ENCODE results near the gene SPOCD1.

DNA sequence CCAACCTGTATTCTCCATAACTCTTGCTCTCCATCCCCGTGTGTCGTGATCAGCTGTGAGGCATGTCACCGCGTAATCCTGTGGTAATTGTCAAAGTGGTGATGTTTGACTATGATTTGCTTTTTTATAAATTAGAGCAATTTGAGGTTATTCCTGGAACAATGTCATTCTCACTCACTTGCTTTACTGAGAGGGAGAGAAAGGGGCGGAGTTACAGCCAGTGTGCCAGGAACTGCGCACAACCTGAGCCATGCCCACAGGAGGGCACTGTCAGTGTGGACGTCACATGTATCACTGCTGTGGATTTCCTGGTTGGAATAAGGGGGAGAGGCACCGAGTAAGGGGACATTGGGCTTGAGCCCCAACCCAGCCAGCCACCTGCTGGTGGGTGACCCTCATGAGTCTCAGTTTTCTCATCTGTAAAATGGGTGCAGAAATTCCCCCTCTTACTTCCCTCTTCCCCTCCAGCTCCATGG lies 58.6 kb downstream of the SPOCD1 start:
- TF ChIP-seq, protein P1, sequence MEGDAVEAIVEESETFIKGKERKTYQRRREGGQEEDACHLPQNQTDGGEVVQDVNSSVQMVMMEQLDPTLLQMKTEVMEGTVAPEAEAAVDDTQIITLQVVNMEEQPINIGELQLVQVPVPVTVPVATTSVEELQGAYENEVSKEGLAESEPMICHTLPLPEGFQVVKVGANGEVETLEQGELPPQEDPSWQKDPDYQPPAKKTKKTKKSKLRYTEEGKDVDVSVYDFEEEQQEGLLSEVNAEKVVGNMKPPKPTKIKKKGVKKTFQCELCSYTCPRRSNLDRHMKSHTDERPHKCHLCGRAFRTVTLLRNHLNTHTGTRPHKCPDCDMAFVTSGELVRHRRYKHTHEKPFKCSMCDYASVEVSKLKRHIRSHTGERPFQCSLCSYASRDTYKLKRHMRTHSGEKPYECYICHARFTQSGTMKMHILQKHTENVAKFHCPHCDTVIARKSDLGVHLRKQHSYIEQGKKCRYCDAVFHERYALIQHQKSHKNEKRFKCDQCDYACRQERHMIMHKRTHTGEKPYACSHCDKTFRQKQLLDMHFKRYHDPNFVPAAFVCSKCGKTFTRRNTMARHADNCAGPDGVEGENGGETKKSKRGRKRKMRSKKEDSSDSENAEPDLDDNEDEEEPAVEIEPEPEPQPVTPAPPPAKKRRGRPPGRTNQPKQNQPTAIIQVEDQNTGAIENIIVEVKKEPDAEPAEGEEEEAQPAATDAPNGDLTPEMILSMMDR (conservative IDR thresholded peaks at IDR 0.05; ENCODE audit: low read length) = peak; percentile 32; the same call in 1 of the 2 replicates
- no peak for TF ChIP-seq EZH2phosphoT487 (IDR thresholded peaks at IDR 0.05; ENCODE audit: borderline replicate concordance, low read depth, low read length)
